HG02943 (cell line): Measurements from ENCODE around the gene ELOVL5.

Experiments used
- ATAC-seq: cut with Tn5 transposase; IDR thresholded peaks from one replicate; pipeline ENCODE4 v1.9.1; 2021; ENCODE audit warnings: mild to moderate bottlenecking, low read depth, moderate library complexity; ENCODE audit not compliant: unreplicated experiment

The ELOVL5 gene

DNA sequence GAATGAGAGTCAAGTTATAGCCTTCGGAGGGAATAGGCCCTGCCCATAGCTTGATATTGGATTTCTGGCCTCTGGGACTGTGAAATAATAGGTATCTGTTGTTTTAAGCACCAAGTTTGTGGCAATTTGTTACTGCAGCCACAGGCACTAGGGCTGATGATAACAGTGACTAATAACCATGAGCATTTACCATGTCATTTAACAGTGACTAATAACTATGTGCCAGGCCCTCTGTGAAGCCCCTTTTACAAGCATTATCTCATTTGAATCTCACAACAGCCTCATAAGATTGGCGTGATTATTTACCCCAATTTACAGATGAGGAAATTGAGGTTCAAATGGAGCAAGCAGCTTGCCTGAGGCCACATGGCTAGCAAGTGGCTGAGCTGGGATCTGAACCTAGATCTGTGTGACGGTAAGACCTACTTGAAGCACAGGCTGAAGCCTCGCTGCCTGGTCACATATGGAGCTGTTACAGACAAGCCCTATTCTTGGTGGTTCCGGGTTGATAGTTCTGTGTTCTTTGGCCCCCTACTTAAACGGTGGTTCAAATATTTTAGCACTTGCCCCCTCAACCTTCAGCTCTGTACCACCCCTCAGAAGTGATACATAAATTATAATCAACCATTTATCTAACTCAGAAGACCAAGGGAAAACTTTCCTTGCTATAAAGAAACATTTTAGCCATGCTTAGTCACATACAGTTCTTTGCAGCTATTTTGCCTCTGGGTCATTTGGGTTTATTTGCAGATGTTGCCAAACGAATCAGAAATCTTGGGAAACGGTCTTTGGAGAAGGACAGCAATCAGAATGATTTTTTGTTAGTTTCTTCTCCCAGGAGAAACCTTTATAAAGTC is 98.3 kb downstream of the ELOVL5 start:
- ATAC-seq: no peak

DNA sequence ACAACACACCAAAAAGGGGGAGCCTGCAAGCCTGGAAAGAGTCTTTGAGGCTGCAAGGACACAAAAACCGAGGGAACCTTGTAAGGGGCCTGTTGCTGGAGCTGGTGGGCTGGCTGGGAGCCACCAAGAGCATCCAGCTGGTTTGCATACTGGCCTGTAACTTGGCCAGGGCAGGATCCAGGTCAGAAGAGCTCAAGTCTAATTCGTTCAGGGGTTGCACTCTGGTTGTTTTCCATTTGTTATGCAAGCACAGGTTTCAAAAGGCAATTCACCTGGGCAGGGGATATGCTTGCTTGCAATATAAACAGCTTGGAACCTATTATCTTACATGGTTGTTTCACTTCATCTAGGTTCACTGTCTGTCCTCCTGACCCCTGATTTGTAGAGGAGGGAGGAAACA is 101.8 kb downstream of the ELOVL5 start:
- ATAC-seq: no peak

DNA sequence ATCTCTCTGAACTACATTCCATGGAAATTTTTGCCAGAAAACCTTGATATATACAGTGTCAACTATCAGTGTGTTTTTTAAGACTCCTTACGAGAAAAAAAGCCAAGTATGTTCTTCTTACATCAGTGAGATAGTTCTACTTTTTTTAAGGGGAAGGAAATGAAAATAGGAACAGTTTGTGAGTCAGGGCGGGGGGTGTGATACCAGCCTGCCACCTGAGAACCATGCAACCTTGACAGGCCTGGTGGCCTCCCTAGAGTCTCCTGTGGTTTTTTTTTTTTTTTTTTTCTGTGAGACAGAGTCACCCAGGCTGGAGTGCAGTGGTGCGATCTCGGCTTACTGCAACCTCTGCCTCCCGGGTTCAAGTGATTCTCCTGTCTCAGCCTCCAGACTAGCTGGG is 103.8 kb downstream of the ELOVL5 start:
- peak; percentile 76 for ATAC-seq

DNA sequence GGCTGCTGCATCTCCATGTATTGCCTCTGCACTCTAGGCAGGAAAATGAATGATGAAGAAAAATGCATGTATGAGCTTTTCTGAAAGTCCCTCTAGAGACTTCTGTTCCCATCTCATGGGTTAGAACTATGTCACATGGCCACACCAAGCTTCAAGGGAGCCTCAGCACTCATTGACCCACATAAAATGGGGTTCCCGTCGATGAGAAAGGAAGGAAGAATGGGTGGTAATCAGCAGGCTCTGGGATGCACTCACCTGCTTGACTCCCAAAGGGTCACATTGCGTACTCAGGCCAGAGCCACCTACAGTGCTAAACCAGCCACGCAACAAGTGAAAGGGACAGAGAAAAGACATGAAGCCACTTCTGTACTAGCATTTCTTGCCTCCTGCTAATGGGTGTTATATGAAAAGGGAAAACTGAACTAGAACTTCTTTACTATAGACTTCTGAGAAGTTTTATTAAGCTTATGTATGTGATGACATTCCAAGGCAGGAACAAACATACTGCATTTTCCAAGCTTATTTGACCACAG is 104.3 kb downstream of the ELOVL5 start:
- ATAC-seq: no peak

DNA sequence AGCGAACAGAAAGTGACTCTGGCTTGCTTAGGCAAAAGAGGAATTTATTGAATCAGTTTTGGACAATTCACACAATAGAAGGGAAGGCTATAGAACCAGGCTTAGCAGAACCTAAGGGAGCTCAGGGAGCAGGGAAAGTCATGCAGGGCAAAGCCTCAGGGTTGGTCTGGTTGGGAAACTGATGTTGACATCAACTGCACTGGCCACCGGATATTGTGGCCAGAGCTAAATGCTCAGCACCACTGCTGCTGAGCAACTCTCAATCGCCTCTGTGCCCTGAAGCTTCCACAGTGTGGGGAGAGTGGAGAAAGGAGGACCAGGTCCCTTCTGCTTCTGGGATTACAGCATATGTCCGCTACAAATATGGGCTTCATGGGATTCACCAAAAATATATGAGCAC is 106.8 kb downstream of the ELOVL5 start:
- no peak for ATAC-seq

DNA sequence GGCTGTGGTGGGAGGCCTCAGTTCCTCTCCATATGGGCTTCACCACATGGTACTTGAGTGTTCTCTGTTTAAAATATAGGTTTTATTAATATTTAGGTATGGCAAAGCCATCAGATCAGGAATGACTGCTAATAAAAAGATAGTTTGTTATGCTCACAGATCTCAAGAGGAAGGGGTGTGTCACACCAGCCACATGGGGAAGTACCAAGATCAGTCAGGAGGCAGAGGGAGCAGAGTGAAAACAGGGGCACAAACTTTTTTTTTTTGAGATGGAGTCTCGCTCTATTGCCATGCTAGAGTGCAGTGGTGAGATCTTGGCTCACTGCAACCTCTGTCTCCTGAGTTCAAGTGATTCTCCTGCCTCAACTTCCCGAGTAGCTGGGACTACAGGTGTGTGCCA is 108.0 kb downstream of the ELOVL5 start:
- no peak for ATAC-seq

DNA sequence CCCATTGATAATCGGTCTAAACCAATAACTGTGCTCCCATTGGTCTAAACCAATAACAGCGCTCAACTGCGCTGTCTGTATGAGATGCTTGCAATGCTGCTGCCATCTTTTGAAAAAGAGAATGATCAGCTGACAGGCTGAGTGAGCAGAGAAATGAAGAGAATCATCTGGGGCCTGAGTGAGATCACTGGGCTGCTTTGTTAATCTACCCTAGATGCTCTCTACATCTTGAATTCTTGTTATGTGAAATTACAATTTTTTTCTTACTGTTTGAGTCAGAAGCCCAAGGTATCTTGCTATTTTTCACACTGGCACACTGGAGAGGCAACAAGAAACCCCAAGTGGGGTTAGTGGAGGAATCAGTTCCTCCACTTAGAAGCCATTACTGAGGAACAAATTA is 108.6 kb downstream of the ELOVL5 start:
- ATAC-seq: no peak

DNA sequence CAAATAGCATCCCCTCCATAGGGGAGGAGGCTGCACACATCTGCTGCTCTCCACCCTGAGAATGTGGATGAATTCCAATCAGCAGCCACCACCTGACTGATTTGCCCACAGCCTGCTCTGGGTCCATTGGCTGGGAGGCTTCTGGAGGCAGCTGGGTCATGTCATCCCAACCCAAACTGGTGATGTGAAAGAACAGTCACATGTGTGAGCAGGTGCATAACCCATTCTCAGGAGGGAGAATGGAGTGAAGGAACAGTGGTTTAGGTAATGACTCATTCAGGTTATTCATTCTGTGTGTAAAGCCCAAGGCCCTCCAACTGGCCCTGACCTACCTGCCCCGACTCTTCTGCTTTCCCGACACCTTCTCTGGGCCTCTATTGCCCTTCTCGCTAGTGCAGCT is 109.2 kb downstream of the ELOVL5 start:
- ATAC-seq: no peak

DNA sequence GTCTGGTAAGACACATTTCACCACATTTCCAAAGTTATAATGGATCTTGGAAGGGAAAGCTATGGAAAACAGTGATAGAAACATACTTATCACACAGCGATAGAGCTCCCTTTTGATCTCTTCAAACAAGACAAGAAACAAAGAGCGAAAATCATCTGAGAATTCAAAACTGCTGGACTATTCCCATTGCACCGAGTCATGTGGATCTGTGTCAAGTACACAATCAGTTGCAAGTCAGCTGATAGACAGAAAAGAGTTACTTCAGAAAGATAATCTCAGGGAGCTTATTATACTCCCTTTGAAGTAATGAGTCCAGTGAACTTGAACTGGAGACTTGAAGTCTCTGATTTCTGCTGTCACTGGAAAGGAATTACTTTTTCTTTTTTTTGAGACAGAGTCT is 110.4 kb downstream of the ELOVL5 start:
- ATAC-seq: no peak

DNA sequence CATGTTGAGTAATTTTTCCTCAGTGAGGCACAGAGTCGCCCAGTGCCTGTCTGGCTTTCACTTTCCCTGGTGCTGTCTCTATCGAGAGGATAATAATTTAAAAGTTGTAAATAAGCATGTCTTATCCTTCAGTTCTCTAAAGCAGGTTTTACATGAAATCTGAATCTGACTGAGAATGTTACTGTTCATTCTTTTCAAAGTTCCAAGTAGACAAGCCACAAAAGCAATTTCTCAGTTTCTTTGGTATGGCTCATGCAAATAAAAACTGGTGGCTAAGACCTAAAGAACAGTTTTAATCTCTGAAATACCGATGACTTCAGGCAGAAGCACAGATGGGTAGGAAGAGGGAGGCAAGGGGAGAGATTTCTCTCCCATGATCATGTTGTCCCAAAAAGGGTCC is 112.5 kb downstream of the ELOVL5 start:
- ATAC-seq: no peak

DNA sequence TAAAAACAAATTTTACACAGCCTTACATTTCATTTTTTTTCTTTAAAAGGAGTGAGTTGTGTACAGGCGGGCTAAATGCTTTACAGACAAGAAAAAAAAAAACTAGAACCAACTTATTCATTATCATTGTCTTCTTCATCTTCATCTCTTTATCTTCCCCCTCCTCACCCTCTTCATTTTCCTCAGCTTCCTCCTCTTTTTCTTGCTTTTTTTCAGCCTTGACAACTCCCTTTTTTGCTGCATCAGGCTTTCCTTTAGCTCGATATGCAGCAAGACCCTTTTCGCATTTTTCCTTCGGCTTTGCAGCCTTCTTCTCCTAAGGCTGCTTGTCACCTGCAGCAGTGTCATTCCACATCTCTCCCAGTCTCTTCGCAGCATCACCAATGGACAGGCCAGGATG is 113.2 kb downstream of the ELOVL5 start:
- no peak for ATAC-seq

DNA sequence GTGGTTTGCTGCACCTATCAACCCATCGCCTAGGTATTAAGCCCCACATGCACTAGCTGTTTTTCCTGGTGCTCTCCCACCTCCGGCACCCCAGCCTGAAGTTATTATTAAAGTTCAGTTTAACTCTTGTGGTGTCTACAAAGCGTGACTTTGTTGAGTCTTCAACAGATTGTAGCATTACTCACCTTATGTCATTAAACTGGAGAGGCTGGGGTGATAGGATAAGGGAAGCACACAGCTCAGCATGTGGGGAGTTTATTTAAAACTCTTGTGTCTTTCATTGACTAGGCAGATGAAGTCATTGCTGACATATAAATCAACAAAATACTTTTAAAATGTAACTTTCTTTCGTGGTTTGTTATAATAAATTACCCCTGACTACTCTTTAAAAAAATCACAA is 115.4 kb downstream of the ELOVL5 start:
- no peak for ATAC-seq

DNA sequence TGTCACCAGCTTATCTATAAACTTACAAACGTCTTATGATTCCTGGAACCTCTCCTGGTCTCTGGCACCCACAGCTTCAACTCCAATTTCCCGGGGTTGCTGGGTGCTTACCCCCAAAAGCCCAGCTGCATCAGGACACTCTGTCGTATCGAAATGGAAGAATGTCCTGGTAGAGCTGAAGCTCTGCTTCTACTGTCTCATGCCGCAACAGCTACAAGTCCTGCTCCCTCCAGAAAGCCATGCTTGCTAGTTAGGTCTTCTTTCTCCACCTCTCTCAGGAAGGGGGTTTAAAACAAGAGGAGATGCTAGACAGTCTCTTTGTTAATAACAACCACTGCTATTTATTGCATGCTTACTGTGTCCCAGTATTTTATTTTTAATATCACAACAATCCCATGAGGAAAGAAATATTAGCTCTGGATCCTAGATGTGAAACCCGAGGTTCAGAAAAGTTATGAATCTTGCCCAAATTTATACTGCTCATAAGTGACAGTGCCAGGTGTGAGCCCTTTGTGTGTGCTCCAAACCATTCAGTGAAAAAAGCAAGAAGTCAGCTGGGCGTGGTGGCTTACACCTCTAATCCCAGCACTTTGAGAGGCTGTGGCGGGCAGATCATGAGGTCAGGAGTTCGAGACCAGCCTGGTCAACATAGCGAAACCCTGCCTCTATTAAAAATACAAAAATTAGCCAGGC is 117.8 kb downstream of the ELOVL5 start:
- ATAC-seq: no peak

DNA sequence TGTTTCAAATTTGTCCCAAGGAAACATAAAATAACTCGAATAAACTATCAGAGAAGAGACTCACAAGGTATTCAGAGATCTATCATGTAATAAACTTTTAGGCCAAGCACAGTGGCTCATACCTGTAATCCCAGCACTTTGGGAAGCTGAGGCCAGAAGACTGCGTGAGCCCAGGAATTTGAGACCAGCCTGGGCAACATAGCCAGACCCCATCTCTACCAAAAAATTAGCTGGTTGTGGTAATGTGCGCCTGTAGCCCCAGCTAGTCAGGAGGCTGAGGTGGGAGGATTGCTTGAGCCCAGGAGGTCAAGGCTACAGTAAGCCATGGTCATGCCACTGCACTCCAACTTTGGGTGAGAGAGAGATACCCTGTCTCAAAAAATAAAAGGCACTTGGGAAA is 120.9 kb downstream of the ELOVL5 start:
- ATAC-seq: no peak

DNA sequence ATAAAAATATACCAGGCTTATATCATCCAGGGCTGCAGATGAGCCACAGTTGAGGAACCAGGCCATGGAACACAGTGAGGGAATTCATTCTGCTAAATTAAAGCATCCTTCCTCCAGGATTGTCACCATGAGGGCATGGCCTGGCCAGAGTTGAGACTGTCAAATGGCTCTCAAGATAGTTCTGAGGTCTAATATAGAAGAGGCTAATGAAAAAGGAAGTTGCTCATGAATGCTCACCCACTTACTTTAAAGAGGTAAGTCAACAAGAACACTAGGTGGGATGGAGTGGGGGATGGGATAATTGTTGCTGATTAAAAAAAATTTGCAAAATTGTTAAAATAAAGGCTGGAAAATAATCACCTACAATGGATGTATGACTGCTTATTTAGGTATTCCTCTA is 128.1 kb downstream of the ELOVL5 start:
- no peak for ATAC-seq
